ENCODE measurements around the gene BCDIN3D.
"Not testable (repeated sequence)": the region's sequence is repeated elsewhere in the genome, so short reads cannot be mapped to it uniquely, and the experiment has no call there.

GRCh38 chr12:49879065-49879464 lies 36.2 kb upstream of the BCDIN3D start:
- not testable (repeated sequence) for TF ChIP-seq POLR2AphosphoS5 (IDR thresholded peaks at IDR 0.05; ENCODE audit: low read depth, low read length); TAF1 (IDR thresholded peaks at IDR 0.05; ENCODE audit: low read depth, low read length); RFX5 (IDR thresholded peaks at IDR 0.05; ENCODE audit: borderline replicate concordance, low read depth, low read length); NANOG (IDR thresholded peaks at IDR 0.05; ENCODE audit: insufficient read depth, low read depth, low read length, poor library complexity, severe bottlenecking); JUND (IDR thresholded peaks at IDR 0.05; ENCODE audit: low read length); KDM1A (IDR thresholded peaks at IDR 0.05; ENCODE audit: borderline replicate concordance, low read length); MAFK (IDR thresholded peaks at IDR 0.05; ENCODE audit: low read depth, low read length); NRF1 (IDR thresholded peaks at IDR 0.05; ENCODE audit: low read depth, low read length)

All from H1 (cell line).